ENCODE data around the gene MAGED2.

GRCh38 chrX:54808109-54808604 is 612 bp downstream of the MAGED2 start:
- TF ChIP-seq MXI1 (IDR thresholded peaks at IDR 0.05; ENCODE audit: low read depth, low read length): no peak
- no peak for TF ChIP-seq SPI1 (IDR thresholded peaks at IDR 0.05; ENCODE audit: borderline replicate concordance, low read depth, low read length)
- no peak for TF ChIP-seq ZNF3 (CRISPR knock-in tag; IDR thresholded peaks at IDR 0.05)
- TF ChIP-seq ARNT (IDR thresholded peaks at IDR 0.05): no peak

Measured in K562 (cell line).